Measurements from ENCODE around the gene SUV39H1. TPM values are rescaled to one million over a fixed set of nuclear protein-coding genes. Genes with fewer than 3 reads are reported as not detected.
A peak's percentile ranks its signal among the peaks of the same experiment; 100 is the strongest.

SUV39H1 gene
- polyA plus RNA-seq, 1 of the 3 experiments (the other 2 are of a cell fraction) = 8.5 TPM

GRCh38 chrX:48737940-48738339, 41.4 kb downstream of the SUV39H1 start:
- Histone ChIP-seq H4K20me1 (ENCODE audit: insufficient read depth) (no peaks in the 10 kb centered on the region), H3F3A (replicated peaks; ENCODE audit: insufficient read depth) (no peaks in the 10 kb centered on the region), H3K9me2 (no peaks in the 10 kb centered on the region), H3K9me3 (no peaks in the 10 kb centered on the region), H3K27me3 (ENCODE audit: insufficient read depth) (peaks cover 9% of the 10 kb centered on the region; the same call in 1 of the 2 replicates), H3K9ac (peak overlapping the region; percentile 84), H3K4me1 (ENCODE audit: control insufficient read depth in 1 of 2, insufficient read depth in 2 of 2, low read depth in 1 of 2, low read length in 1 of 2) (peaks cover 4 to 6% of the 10 kb centered on the region in 2 experiments; a peak in 1 of 4 replicates), H2AFZ (ENCODE audit: low read depth) (peak overlapping the region; percentile 74; the same call in 1 of the 2 replicates), H3K4me2 (peak overlapping the region; percentile 80), H3K27ac (ENCODE audit: low read depth in 2 of 2, low read length in 1 of 2) (peak overlapping the region; percentile 81 to 86), H3K36me3 (replicated peaks in 1 of 2; ENCODE audit: control insufficient read depth in 1 of 2, insufficient read depth in 2 of 2, low read length in 1 of 2) (no peaks in the 10 kb centered on the region), H3K4me3 (ENCODE audit: low read depth in 2 of 2, low read length in 1 of 2) (peak overlapping the region; percentile 52 to 64), H3K79me2 (ENCODE audit: insufficient read depth) (no peaks in the 10 kb centered on the region)
- POLR2A ChIA-PET = interaction anchor here (0.6 to 1.4 kb wide), 5 partner anchors 9 to 106 kb away, joined by 3 to 8 read pairs (median 4); partner anchors contain the start of genes HDAC6 and SUV39H1
- no peak for DNase-seq
- WGBS (ENCODE audit: low lambda C conversion rate) = 29% methylated on average over 7 of the region's 7 CpGs
- CTCF ChIA-PET = no interaction called here
- TF ChIP-seq GABPA (IDR thresholded peaks at IDR 0.05; ENCODE audit: low read depth) = no peak
- TF ChIP-seq SMC3 (IDR thresholded peaks at IDR 0.05; ENCODE audit: low read depth, low read length) = no peak
- no peak for TF ChIP-seq RAD21 (IDR thresholded peaks at IDR 0.05; ENCODE audit: low read length)
- no peak for TF ChIP-seq EP300 (IDR thresholded peaks at IDR 0.05; ENCODE audit: borderline replicate concordance in 1 of 2, low read depth in 1 of 2, low read length in 1 of 2)
- TF ChIP-seq USF1 (IDR thresholded peaks at IDR 0.05; ENCODE audit: borderline replicate concordance, low read depth) = no peak
- no peak for TF ChIP-seq FOXM1 (IDR thresholded peaks at IDR 0.05; ENCODE audit: low read depth)
- TF ChIP-seq TCF12 (IDR thresholded peaks at IDR 0.05) = no peak
- TF ChIP-seq MXI1 (IDR thresholded peaks at IDR 0.05; ENCODE audit: low read depth, low read length) = no peak
- TF ChIP-seq, protein P1, sequence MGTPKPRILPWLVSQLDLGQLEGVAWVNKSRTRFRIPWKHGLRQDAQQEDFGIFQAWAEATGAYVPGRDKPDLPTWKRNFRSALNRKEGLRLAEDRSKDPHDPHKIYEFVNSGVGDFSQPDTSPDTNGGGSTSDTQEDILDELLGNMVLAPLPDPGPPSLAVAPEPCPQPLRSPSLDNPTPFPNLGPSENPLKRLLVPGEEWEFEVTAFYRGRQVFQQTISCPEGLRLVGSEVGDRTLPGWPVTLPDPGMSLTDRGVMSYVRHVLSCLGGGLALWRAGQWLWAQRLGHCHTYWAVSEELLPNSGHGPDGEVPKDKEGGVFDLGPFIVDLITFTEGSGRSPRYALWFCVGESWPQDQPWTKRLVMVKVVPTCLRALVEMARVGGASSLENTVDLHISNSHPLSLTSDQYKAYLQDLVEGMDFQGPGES (IDR thresholded peaks at IDR 0.05; ENCODE audit: low read depth, low read length) = no peak
- TF ChIP-seq, protein P2, sequence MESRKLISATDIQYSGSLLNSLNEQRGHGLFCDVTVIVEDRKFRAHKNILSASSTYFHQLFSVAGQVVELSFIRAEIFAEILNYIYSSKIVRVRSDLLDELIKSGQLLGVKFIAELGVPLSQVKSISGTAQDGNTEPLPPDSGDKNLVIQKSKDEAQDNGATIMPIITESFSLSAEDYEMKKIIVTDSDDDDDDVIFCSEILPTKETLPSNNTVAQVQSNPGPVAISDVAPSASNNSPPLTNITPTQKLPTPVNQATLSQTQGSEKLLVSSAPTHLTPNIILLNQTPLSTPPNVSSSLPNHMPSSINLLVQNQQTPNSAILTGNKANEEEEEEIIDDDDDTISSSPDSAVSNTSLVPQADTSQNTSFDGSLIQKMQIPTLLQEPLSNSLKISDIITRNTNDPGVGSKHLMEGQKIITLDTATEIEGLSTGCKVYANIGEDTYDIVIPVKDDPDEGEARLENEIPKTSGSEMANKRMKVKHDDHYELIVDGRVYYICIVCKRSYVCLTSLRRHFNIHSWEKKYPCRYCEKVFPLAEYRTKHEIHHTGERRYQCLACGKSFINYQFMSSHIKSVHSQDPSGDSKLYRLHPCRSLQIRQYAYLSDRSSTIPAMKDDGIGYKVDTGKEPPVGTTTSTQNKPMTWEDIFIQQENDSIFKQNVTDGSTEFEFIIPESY (IDR thresholded peaks at IDR 0.05; ENCODE audit: borderline replicate concordance, low read depth) = no peak
- TF ChIP-seq ELF1 (IDR thresholded peaks at IDR 0.05) = no peak
- TF ChIP-seq GATA2 (CRISPR knock-in tag; IDR thresholded peaks at IDR 0.05) = no peak
- no peak for TF ChIP-seq PBX3 (IDR thresholded peaks at IDR 0.05)
- no peak for TF ChIP-seq RCOR1 (IDR thresholded peaks at IDR 0.05; ENCODE audit: low read length)

All from SK-N-SH (cell line).